Measurements from ENCODE around the gene SPEG. TPM values are rescaled to one million over a fixed set of nuclear protein-coding genes. Genes with fewer than 3 reads are reported as not detected.

Gene SPEG
- total and polyA plus RNA-seq, 2 of the 13 experiments (the other 11 are each of a cell fraction or from before 2014, with no cell fraction given), result 0.18 to 0.24 TPM

DNA sequence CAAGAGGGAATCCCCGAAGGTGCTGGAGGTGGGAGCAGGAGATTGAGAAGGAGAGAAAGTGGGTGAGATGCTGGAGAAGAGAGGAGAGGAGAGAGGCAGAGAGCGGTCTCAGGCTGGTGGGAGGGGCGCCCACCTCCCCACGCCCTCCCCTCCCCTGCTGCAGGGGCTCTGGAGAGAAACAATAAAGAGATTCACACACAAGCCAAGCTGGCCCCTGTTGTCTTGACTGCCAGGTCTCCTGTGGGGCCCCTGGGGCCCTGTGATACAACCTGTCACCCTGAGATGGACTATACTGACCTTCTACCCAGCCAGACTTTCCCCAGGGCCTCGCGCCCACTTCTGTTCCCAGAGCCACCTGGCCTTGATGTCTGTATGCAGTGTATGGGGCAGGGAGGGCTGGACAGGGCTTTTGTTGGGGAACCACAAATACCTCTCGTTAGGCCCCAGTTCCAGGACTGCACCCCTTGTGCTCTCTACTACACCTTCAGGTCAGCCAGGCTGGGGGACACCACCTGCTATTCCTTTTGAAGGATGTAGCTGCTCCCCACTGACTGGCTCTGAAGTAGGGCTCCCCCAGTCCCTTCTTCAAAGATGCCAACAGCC lies 8.0 kb upstream of the SPEG start:
- no peaks in the 10 kb centered on the region for H3K79me2 ChIP-seq (ENCODE audit: insufficient read depth, low read length)
- DNase-seq (ENCODE audit: low spot score) (no peak), FAIRE-seq (no peak), ATAC-seq (no peak; the same call in 2 of the 3 replicates)
- peaks cover 5 to 58% of the 10 kb centered on the region in 2 experiments for H3K27me3 ChIP-seq (ENCODE audit: control insufficient read depth in 1 of 2, insufficient read depth in 2 of 2, low read length in 2 of 2)
- no peaks in the 10 kb centered on the region for H3K9me3 ChIP-seq (ENCODE audit: low read length)
- in situ Hi-C loops (cut with HindIII; ENCODE audit: extremely low pct_ligation_motif_present, low pct_unique_long_range_greater_than_20kb) (no loop called here), intact Hi-C loops (cut with micrococcal nuclease; ENCODE audit: unreplicated experiment) (no loop called here)
- H4K20me1 ChIP-seq (ENCODE audit: insufficient read depth, low read length), result no peaks in the 10 kb centered on the region
- no peak overlapping the region for H3K27ac ChIP-seq (ENCODE audit: extremely low read length, insufficient read depth, low read length)
- H3K4me3 ChIP-seq (replicated peaks in 1 of 3; ENCODE audit: insufficient read depth in 1 of 3, low read depth in 2 of 3, low read length in 3 of 3), result no peak overlapping the region
- no peaks in the 10 kb centered on the region for H3K36me3 ChIP-seq (replicated peaks in 1 of 2; ENCODE audit: control insufficient read depth in 1 of 2, insufficient read depth in 2 of 2, low read length in 2 of 2)
- no peak for TF ChIP-seq FOXC1 (CRISPR knock-in tag; IDR thresholded peaks at IDR 0.05; ENCODE audit: borderline replicate concordance)
- TF ChIP-seq, protein P1, sequence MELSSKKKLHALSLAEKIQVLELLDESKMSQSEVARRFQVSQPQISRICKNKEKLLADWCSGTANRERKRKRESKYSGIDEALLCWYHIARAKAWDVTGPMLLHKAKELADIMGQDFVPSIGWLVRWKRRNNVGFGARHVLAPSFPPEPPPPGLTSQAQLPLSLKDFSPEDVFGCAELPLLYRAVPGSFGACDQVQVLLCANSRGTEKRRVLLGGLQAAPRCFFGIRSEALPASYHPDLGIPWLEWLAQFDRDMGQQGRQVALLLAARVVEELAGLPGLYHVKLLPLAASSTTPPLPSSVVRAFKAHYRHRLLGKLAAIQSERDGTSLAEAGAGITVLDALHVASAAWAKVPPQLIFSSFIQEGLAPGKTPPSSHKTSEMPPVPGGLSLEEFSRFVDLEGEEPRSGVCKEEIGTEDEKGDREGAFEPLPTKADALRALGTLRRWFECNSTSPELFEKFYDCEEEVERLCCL (CRISPR knock-in tag; IDR thresholded peaks at IDR 0.05; ENCODE audit: borderline replicate concordance), result no peak
- ChIA-PET POLR2A (no interaction called here), CTCF (ENCODE audit: low intra/inter-chr PET ratio, low total read pairs) (no interaction called here)
- H3K4me2 ChIP-seq (ENCODE audit: low read depth, low read length), result no peak overlapping the region
- no TSS peak for BruUV-seq (replicated peaks)
- no peak overlapping the region for H2AFZ ChIP-seq (ENCODE audit: low read length)
- H3K9ac ChIP-seq (ENCODE audit: insufficient read depth, low read depth, low read length), result no peak overlapping the region
- H3K4me1 ChIP-seq (ENCODE audit: insufficient read depth, low read length), result no peaks in the 10 kb centered on the region
- WGBS (ENCODE audit: low lambda C conversion rate), result 31% methylated on average over 7 of the region's 7 CpGs

DNA sequence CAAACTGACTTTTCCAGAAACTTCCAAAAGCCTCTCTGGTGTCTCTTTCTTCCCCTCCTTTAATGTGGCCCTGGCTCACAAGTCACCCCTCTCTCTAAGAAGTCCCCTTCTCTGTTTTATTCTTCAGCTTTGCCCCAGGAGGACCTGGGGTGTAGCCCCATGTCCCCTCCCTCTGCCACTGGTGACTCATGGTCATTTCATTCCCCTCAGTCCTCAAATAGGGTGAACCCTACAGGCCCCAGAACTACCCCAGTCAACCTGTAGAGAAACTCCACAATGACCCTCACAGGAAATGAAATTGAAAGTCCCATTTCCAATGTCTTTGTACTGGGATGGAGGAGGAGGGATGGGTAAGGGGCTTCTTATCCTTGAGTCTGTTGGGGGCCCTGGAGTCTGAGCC lies 6.2 kb upstream of the SPEG start:
- no peak for ATAC-seq
- Histone ChIP-seq H3K79me2 (ENCODE audit: insufficient read depth, low read length) (no peaks in the 10 kb centered on the region), H3K4me2 (ENCODE audit: low read depth, low read length) (no peak overlapping the region), H3K4me3 (replicated peaks in 1 of 3; ENCODE audit: insufficient read depth in 1 of 3, low read depth in 2 of 3, low read length in 3 of 3) (no peak overlapping the region), H3K4me1 (ENCODE audit: insufficient read depth, low read length) (no peaks in the 10 kb centered on the region), H3K27me3 (ENCODE audit: control insufficient read depth in 1 of 2, insufficient read depth in 2 of 2, low read length in 2 of 2) (peaks cover 5 to 60% of the 10 kb centered on the region in 2 experiments), H3K9ac (ENCODE audit: insufficient read depth, low read depth, low read length) (no peak overlapping the region), H2AFZ (ENCODE audit: low read length) (no peak overlapping the region), H3K9me3 (ENCODE audit: low read length) (no peaks in the 10 kb centered on the region), H3K27ac (ENCODE audit: extremely low read length, insufficient read depth, low read length) (no peak overlapping the region), H3K36me3 (replicated peaks in 1 of 2; ENCODE audit: control insufficient read depth in 1 of 2, insufficient read depth in 2 of 2, low read length in 2 of 2) (no peaks in the 10 kb centered on the region), H4K20me1 (ENCODE audit: insufficient read depth, low read length) (no peaks in the 10 kb centered on the region)
- ChIA-PET CTCF (ENCODE audit: low intra/inter-chr PET ratio, low total read pairs) (no interaction called here), POLR2A (no interaction called here)
- intact Hi-C loops (cut with micrococcal nuclease; ENCODE audit: unreplicated experiment), result no loop called here
- TF ChIP-seq ZFP36L1 (CRISPR knock-in tag; IDR thresholded peaks at IDR 0.05) (no peak), ZNF549 (CRISPR knock-in tag; IDR thresholded peaks at IDR 0.05) (no peak), NFE2L1 (CRISPR knock-in tag; IDR thresholded peaks at IDR 0.05; ENCODE audit: borderline replicate concordance) (no peak), ZSCAN20 (CRISPR knock-in tag; IDR thresholded peaks at IDR 0.05; ENCODE audit: borderline replicate concordance) (no peak), TMF1 (CRISPR knock-in tag; IDR thresholded peaks at IDR 0.05; ENCODE audit: low read depth) (no peak)
- TF ChIP-seq, protein P2, sequence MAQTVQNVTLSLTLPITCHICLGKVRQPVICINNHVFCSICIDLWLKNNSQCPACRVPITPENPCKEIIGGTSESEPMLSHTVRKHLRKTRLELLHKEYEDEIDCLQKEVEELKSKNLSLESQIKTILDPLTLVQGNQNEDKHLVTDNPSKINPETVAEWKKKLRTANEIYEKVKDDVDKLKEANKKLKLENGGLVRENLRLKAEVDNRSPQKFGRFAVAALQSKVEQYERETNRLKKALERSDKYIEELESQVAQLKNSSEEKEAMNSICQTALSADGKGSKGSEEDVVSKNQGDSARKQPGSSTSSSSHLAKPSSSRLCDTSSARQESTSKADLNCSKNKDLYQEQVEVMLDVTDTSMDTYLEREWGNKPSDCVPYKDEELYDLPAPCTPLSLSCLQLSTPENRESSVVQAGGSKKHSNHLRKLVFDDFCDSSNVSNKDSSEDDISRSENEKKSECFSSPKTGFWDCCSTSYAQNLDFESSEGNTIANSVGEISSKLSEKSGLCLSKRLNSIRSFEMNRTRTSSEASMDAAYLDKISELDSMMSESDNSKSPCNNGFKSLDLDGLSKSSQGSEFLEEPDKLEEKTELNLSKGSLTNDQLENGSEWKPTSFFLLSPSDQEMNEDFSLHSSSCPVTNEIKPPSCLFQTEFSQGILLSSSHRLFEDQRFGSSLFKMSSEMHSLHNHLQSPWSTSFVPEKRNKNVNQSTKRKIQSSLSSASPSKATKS (CRISPR knock-in tag; IDR thresholded peaks at IDR 0.05), result no peak
- in situ Hi-C loops (cut with HindIII; ENCODE audit: extremely low pct_ligation_motif_present, low pct_unique_long_range_greater_than_20kb), result no loop called here
- no TSS peak for BruUV-seq (replicated peaks)
- DNase-seq (ENCODE audit: low spot score), result no peak
- FAIRE-seq, result no peak
